H1 (cell line): ENCODE results near the gene HADH.

Experiments
- CTCF ChIP-seq, 3 experiments: IDR thresholded peaks; 1 replicate in 2 of 3; 2 replicates in 1 of 3; pipeline versions ENCODE4 v1.5.1 to v1.6.1; 2011; ENCODE audit warnings: low read length in 3 of 3, mild to moderate bottlenecking in 3 of 3, inconsistent platforms in 2 of 3, low read depth in 1 of 3, moderate library complexity in 1 of 3; ENCODE audit not compliant: insufficient read depth in 1 of 3; ENCODE audit errors: control extremely low read depth in 1 of 3
- EZH2 ChIP-seq: fragments of 200-600 bp; sonication (generic); IDR thresholded peaks from 2 replicates; pipeline ENCODE4 v1.7.1; 2012; ENCODE audit warnings: low read depth, mild to moderate bottlenecking, moderate library complexity, low read length, inconsistent platforms; ENCODE audit not compliant: severe bottlenecking
- MAX ChIP-seq: IDR thresholded peaks from 2 replicates; pipeline ENCODE4 v1.6.1; 2012; ENCODE audit warnings: inconsistent platforms
- POLR2A ChIP-seq, 2 experiments: IDR thresholded peaks; 1 replicate in 1 of 2; 2 replicates in 1 of 2; pipeline ENCODE4 v1.6.1; 2011; ENCODE audit warnings: low read depth in 2 of 2, low read length in 2 of 2, mild to moderate bottlenecking in 2 of 2; ENCODE audit errors: control extremely low read depth in 1 of 2
- POLR2AphosphoS5 ChIP-seq: IDR thresholded peaks from 2 replicates; pipeline ENCODE4 v1.6.1; 2011; ENCODE audit warnings: low read depth, low read length
- RAD21 ChIP-seq, 2 experiments: IDR thresholded peaks in 1 of 2; conservative IDR thresholded peaks in 1 of 2; 2 replicates each; pipeline ENCODE4 v1.6.1; 2011; ENCODE audit warnings: low read depth in 2 of 2, low read length in 2 of 2, improper control_type of control experiment in 1 of 2, inconsistent platforms in 1 of 2, mild to moderate bottlenecking in 1 of 2, moderate library complexity in 1 of 2
- SIN3A ChIP-seq, 2 experiments: IDR thresholded peaks in 1 of 2; conservative IDR thresholded peaks in 1 of 2; 2 replicates each; pipeline ENCODE4 v1.6.1; 2011 to 2012; ENCODE audit warnings: low read length in 2 of 2, improper control_type of control experiment in 1 of 2, low read depth in 1 of 2, mild to moderate bottlenecking in 1 of 2
- SP1 ChIP-seq: IDR thresholded peaks from 2 replicates; pipeline ENCODE4 v1.6.1; 2011; ENCODE audit warnings: low read depth, low read length
- TAF1 ChIP-seq: IDR thresholded peaks from 2 replicates; pipeline ENCODE4 v1.6.1; 2011; ENCODE audit warnings: mild to moderate bottlenecking, low read depth, low read length
- TBP ChIP-seq: IDR thresholded peaks from 2 replicates; pipeline ENCODE4 v1.6.1; 2011; ENCODE audit warnings: low read depth, low read length, improper control_type of control experiment
- YY1 ChIP-seq: IDR thresholded peaks from 2 replicates; pipeline ENCODE4 v1.6.1; 2011; ENCODE audit warnings: low read depth, mild to moderate bottlenecking, low read length
- ZNF274 ChIP-seq: IDR thresholded peaks from 2 replicates; pipeline ENCODE4 v1.7.0; 2012; ENCODE audit warnings: low read length, borderline replicate concordance; ENCODE audit errors: extremely low read depth

GRCh38 chr4:107956011-107956410, 33.7 kb upstream of the HADH start:
- TF ChIP-seq SP1: no peak
- TF ChIP-seq CTCF (IDR thresholded peaks at IDR 0.05; ENCODE audit: control extremely low read depth in 1 of 3, insufficient read depth in 1 of 3, low read depth in 1 of 3, low read length in 3 of 3): no peak
- no peak for TF ChIP-seq YY1
- TF ChIP-seq ZNF274: no peak
- TF ChIP-seq SIN3A (conservative IDR thresholded peaks at IDR 0.05 in 1 of 2, IDR thresholded peaks at IDR 0.05 in 1 of 2; ENCODE audit: low read depth in 1 of 2, low read length in 2 of 2): no peak
- TF ChIP-seq TBP: no peak
- no peak for TF ChIP-seq RAD21 (IDR thresholded peaks at IDR 0.05 in 1 of 2, conservative IDR thresholded peaks at IDR 0.05 in 1 of 2; ENCODE audit: low read depth in 2 of 2, low read length in 2 of 2)
- TF ChIP-seq POLR2AphosphoS5: no peak
- TF ChIP-seq POLR2A (IDR thresholded peaks at IDR 0.05; ENCODE audit: control extremely low read depth in 1 of 2, low read depth in 2 of 2, low read length in 2 of 2): no peak
- no peak for TF ChIP-seq MAX
- no peak for TF ChIP-seq EZH2
- TF ChIP-seq TAF1: no peak
